GM12864 (cell line): ENCODE data around the gene ALG1.

ENCODE experiments used
- DNase-seq: peaks from one replicate; pipeline ENCODE4 v3.0.0-alpha.2; 2011; ENCODE audit warnings: low read depth
- H3K4me3 ChIP-seq: 2 replicates; pipeline ENCODE4 v1.5.1; 2011; ENCODE audit warnings: mild to moderate bottlenecking, low read depth, low read length, control low read depth
- CTCF ChIP-seq: IDR thresholded peaks from 2 replicates; pipeline ENCODE4 v1.5.1; 2011; ENCODE audit warnings: low read depth, mild to moderate bottlenecking, moderate library complexity, low read length, control low read depth, inconsistent platforms; ENCODE audit errors: missing control alignments

The ALG1 gene

GRCh38 chr16:5034167-5034523, 37.5 kb upstream of the ALG1 start:
- peak overlapping the region; percentile 94 for H3K4me3 ChIP-seq
- no peak for DNase-seq
- TF ChIP-seq CTCF: no peak

- no peak overlapping the region for H3K4me3 ChIP-seq
- no peak for DNase-seq
- TF ChIP-seq CTCF: no peak
These were observed 35.8 kb upstream of the ALG1 start for GRCh38 chr16:5035909-5036227.

- no peak for DNase-seq
- no peak for TF ChIP-seq CTCF
- no peak overlapping the region for H3K4me3 ChIP-seq
These were observed 35.2 kb upstream of the ALG1 start for GRCh38 chr16:5036228-5037156.

GRCh38 chr16:5040451-5040850, 31.2 kb upstream of the ALG1 start:
- no peak for TF ChIP-seq CTCF
- no peak for DNase-seq
- H3K4me3 ChIP-seq: no peak overlapping the region

- peak; percentile 77 for DNase-seq
- TF ChIP-seq CTCF: no peak
- no peak overlapping the region for H3K4me3 ChIP-seq
These were observed 30.0 kb upstream of the ALG1 start for GRCh38 chr16:5041600-5042133.

GRCh38 chr16:5042574-5043171, 29.0 kb upstream of the ALG1 start:
- H3K4me3 ChIP-seq: no peak overlapping the region
- no peak for DNase-seq
- no peak for TF ChIP-seq CTCF
